Prostate gland (tissue), 2 donors: ENCODE data around the gene NXPE1. TPM values are rescaled to one million over a fixed set of nuclear protein-coding genes. Genes with fewer than 3 reads are reported as not detected.
"Not testable (repeated sequence)": the region's sequence is repeated elsewhere in the genome, so short reads cannot be mapped to it uniquely, and the experiment has no call there.

Experiments
- DNase-seq: peaks from one replicate; pipeline ENCODE4 v3.0.0-alpha.2; 2019; ENCODE audit warnings: low spot score
- H3K27ac ChIP-seq, 2 donors: fragments of 200-600 bp; sonication (generic); 2 replicates each; pipeline ENCODE4 v1.5.1; 2017 to 2019
- H3K27me3 ChIP-seq: fragments of 200-600 bp; sonication (generic); replicated peaks from 2 replicates; pipeline ENCODE4 v1.5.1; 2019; ENCODE audit not compliant: insufficient read depth
- H3K36me3 ChIP-seq, 2 donors: fragments of 200-600 bp; sonication (generic); 1 replicate in 1 of 2; 2 replicates in 1 of 2; pipeline versions ENCODE4 v1.5.1 to v1.8.1; 2017 to 2019
- H3K4me1 ChIP-seq: fragments of 200-600 bp; sonication (generic); replicated peaks from 2 replicates; pipeline ENCODE4 v1.5.1; 2019
- H3K4me3 ChIP-seq, 2 donors: fragments of 200-600 bp; sonication (generic); 2 replicates each; pipeline ENCODE4 v1.5.1; 2017 to 2019
- H3K9me3 ChIP-seq: fragments of 200-600 bp; sonication (generic); 2 replicates; pipeline ENCODE4 v1.5.1; 2017
- CTCF ChIP-seq, 4 experiments: fragments of 200-600 bp in 2 of 4; fragments of 450-650 bp in 2 of 4; sonication (generic) in 2 of 4; IDR thresholded peaks; 1 replicate in 3 of 4; 2 replicates in 1 of 4; pipeline ENCODE4 v1.5.1; 2016 to 2019; ENCODE audit warnings: antibody characterized with exemption in 4 of 4, mild to moderate bottlenecking in 2 of 4, moderate library complexity in 2 of 4
- POLR2A ChIP-seq: fragments of 450-650 bp; IDR thresholded peaks from one replicate; pipeline ENCODE4 v1.6.1; 2016; ENCODE audit warnings: antibody characterized with exemption, mild to moderate bottlenecking
- POLR2AphosphoS5 ChIP-seq: sonication (generic); formaldehyde crosslinking; IDR thresholded peaks from one replicate; pipeline ENCODE4 v1.6.1; 2017; ENCODE audit warnings: antibody characterized with exemption
- WGBS: methylation state at CpG from one replicate; pipeline ENCODE4 v1.1.5; 2018; 5-methylcytosine and 5-hydroxymethylcytosine counted together
- intact Hi-C: fragments of 100-400 bp; cut with DNase I; formaldehyde crosslinking; loops from one replicate; pipeline ENCODE4 v1.14.2; 2022
- total RNA-seq, 2 donors: library from RNA; depleted of rRNA; stranded (reverse); fragments of >200 nt; gene quantifications; one replicate each; pipeline ENCODE4 v1.1.0, GENCODE V29; 2016

NXPE1 gene
- total RNA-seq = 1 to 10 TPM in 1 of 2 donors, under 1 TPM in 1; 0.09 to 3.0 TPM

GRCh38 chr11:114559425-114560310 is at the start of gene NXPE1:
NXPE1 (minus strand) TSS chr11:114559881; CDS start chr11:114551201, 8,680 bp downstream.
- Histone ChIP-seq H3K27me3 (no peaks in the 10 kb centered on the region), H3K9me3 (no peaks in the 10 kb centered on the region), H3K36me3 (no peaks in the 10 kb centered on the region), H3K4me3 (no peak within 1 kb of the TSS), H3K4me1 (no peaks in the 10 kb centered on the region), H3K27ac (no peak within 1 kb of the TSS)
- 71% methylated on average over 4 of the region's 4 CpGs for WGBS
- no peak for DNase-seq
- TF ChIP-seq CTCF (IDR thresholded peaks at IDR 0.05) (no peak), POLR2A (no peak), POLR2AphosphoS5 (no peak)
- intact Hi-C loops = no loop called here

GRCh38 chr11:114609429-114609828 is 49.7 kb upstream of the NXPE1 start:
- Histone ChIP-seq H3K27me3 (no peaks in the 10 kb centered on the region), H3K36me3 (no peaks in the 10 kb centered on the region), H3K4me1 (no peaks in the 10 kb centered on the region), H3K4me3 (no peak overlapping the region), H3K27ac (no peak overlapping the region), H3K9me3 (no peaks in the 10 kb centered on the region)
- DNase-seq = no peak
- TF ChIP-seq CTCF (IDR thresholded peaks at IDR 0.05) (no peak), POLR2AphosphoS5 (no peak), POLR2A (no peak)
- WGBS = 95% methylated on average over 9 of the region's 9 CpGs
- intact Hi-C loops = no loop called here

GRCh38 chr11:114608605-114609004 is 48.9 kb upstream of the NXPE1 start:
- H3K4me1 ChIP-seq, H3K27me3 ChIP-seq, DNase-seq, H3K36me3 ChIP-seq, H3K9me3 ChIP-seq, H3K27ac ChIP-seq, intact Hi-C loops, H3K4me3 ChIP-seq: not testable (repeated sequence)
- 85% methylated on average over 9 of the region's 9 CpGs for WGBS

- intact Hi-C loops = no loop called here
- WGBS = 91% methylated on average over 11 of the region's 11 CpGs
These were observed 48.2 kb upstream of the NXPE1 start for GRCh38 chr11:114607753-114608459.

GRCh38 chr11:114606802-114607075 is 47.1 kb upstream of the NXPE1 start:
- DNase-seq, H3K4me1 ChIP-seq, H3K27me3 ChIP-seq, H3K9me3 ChIP-seq, H3K36me3 ChIP-seq, H3K4me3 ChIP-seq, H3K27ac ChIP-seq, intact Hi-C loops: not testable (repeated sequence)
- WGBS = 92% methylated on average over 5 of the region's 5 CpGs

More at GRCh38 chr11:114607753-114608459, 48.2 kb upstream of the NXPE1 start:
- no peaks in the 10 kb centered on the region for H3K9me3 ChIP-seq
- no peaks in the 10 kb centered on the region for H3K4me1 ChIP-seq
- no peaks in the 10 kb centered on the region for H3K36me3 ChIP-seq
- no peak for DNase-seq
- H3K4me3 ChIP-seq = no peak overlapping the region
- H3K27me3 ChIP-seq = no peaks in the 10 kb centered on the region
- no peak for TF ChIP-seq POLR2AphosphoS5
- TF ChIP-seq POLR2A = no peak
- TF ChIP-seq CTCF (IDR thresholded peaks at IDR 0.05) = peak in 1 of 4 experiments; percentile 14
- H3K27ac ChIP-seq = no peak overlapping the region
